ENCODE data around the gene AATK.

AATK gene

GRCh38 chr17:81196505-81197408, 30.7 kb upstream of the AATK start:
- no peak for DNase-seq (ENCODE audit: low read depth)

GRCh38 chr17:81195941-81196495, 30.0 kb upstream of the AATK start:
- DNase-seq (ENCODE audit: low read depth), result no peak

GRCh38 chr17:81194941-81195901, 29.2 kb upstream of the AATK start:
- no peak for DNase-seq (ENCODE audit: low read depth)

GRCh38 chr17:81194225-81194760, 28.3 kb upstream of the AATK start:
- DNase-seq (ENCODE audit: low read depth), result no peak

GRCh38 chr17:81193470-81194224, 27.6 kb upstream of the AATK start:
- DNase-seq (ENCODE audit: low read depth), result no peak

GRCh38 chr17:81193051-81193410, 27.0 kb upstream of the AATK start:
- DNase-seq (ENCODE audit: low read depth), result no peak

GRCh38 chr17:81192386-81193050, 26.5 kb upstream of the AATK start:
- DNase-seq (ENCODE audit: low read depth), result no peak

- no peak for DNase-seq (ENCODE audit: low read depth)
Observed at GRCh38 chr17:81191646-81192045, 25.6 kb upstream of the AATK start.

- DNase-seq (ENCODE audit: low read depth), result no peak
Observed at GRCh38 chr17:81191116-81191515, 25.1 kb upstream of the AATK start.

- no peak for DNase-seq (ENCODE audit: low read depth)
Observed at GRCh38 chr17:81190591-81190990, 24.6 kb upstream of the AATK start.

- no peak for DNase-seq (ENCODE audit: low read depth)
Observed at GRCh38 chr17:81189670-81190530, 23.9 kb upstream of the AATK start.

GRCh38 chr17:81189016-81189415, 23.0 kb upstream of the AATK start:
- DNase-seq (ENCODE audit: low read depth), result no peak

- no peak for DNase-seq (ENCODE audit: low read depth)
Observed at GRCh38 chr17:81188491-81188840, 22.4 kb upstream of the AATK start.

GRCh38 chr17:81187586-81188490, 21.8 kb upstream of the AATK start:
- no peak for DNase-seq (ENCODE audit: low read depth)

- DNase-seq (ENCODE audit: low read depth), result no peak
Observed at GRCh38 chr17:81187120-81187519, 21.1 kb upstream of the AATK start.

- no peak for DNase-seq (ENCODE audit: low read depth)
Observed at GRCh38 chr17:81186203-81186602, 20.2 kb upstream of the AATK start.

- no peak for DNase-seq (ENCODE audit: low read depth)
Observed at GRCh38 chr17:81184555-81184954, 18.5 kb upstream of the AATK start.

GRCh38 chr17:81183807-81184206, 17.8 kb upstream of the AATK start:
- DNase-seq (ENCODE audit: low read depth), result no peak

- no peak for DNase-seq (ENCODE audit: low read depth)
Observed at GRCh38 chr17:81183316-81183715, 17.3 kb upstream of the AATK start.
